Trophoblast cell (in vitro differentiated cells and primary cell): ENCODE data around the gene ALG8.

ENCODE experiments used
- DNase-seq, 2 donors: peaks; one replicate each; pipeline ENCODE4 v3.0.0-alpha.2; 2016
- H2AFZ ChIP-seq: 2 replicates; pipeline ENCODE4 v1.6.1; 2013; ENCODE audit warnings: low read length, moderate library complexity, mild to moderate bottlenecking; ENCODE audit not compliant: insufficient read depth, poor library complexity
- H2AK5ac ChIP-seq: 2 replicates; pipeline ENCODE4 v1.6.1; 2013; ENCODE audit warnings: mild to moderate bottlenecking, low read length
- H2BK120ac ChIP-seq: 2 replicates; pipeline ENCODE4 v1.6.1; 2013; ENCODE audit warnings: low read length, mild to moderate bottlenecking, moderate library complexity; ENCODE audit not compliant: insufficient read depth, poor library complexity
- H2BK12ac ChIP-seq: 2 replicates; pipeline ENCODE4 v1.6.1; 2013; ENCODE audit warnings: mild to moderate bottlenecking, low read length, moderate library complexity
- H2BK5ac ChIP-seq: 2 replicates; pipeline ENCODE4 v1.6.1; 2013; ENCODE audit warnings: low read length, low read depth, moderate library complexity, mild to moderate bottlenecking; ENCODE audit not compliant: poor library complexity
- H3K14ac ChIP-seq: 2 replicates; pipeline ENCODE4 v1.6.1; 2013; ENCODE audit warnings: mild to moderate bottlenecking, low read length
- H3K18ac ChIP-seq: 2 replicates; pipeline ENCODE4 v1.6.1; 2013; ENCODE audit warnings: mild to moderate bottlenecking, low read length
- H3K23ac ChIP-seq: 2 replicates; pipeline ENCODE4 v1.6.1; 2013; ENCODE audit warnings: low read length
- H3K27ac ChIP-seq: 2 replicates; pipeline ENCODE4 v1.5.1; 2013; ENCODE audit warnings: low read depth, mild to moderate bottlenecking, inconsistent platforms, low read length, moderate library complexity
- H3K27me3 ChIP-seq: 2 replicates; pipeline ENCODE4 v1.6.1; 2013; ENCODE audit warnings: inconsistent platforms, mild to moderate bottlenecking, low read length, moderate library complexity; ENCODE audit not compliant: insufficient read depth
- H3K36me3 ChIP-seq, 2 experiments: 1 replicate in 1 of 2; 2 replicates in 1 of 2; pipeline ENCODE4 v1.6.1; 2013; ENCODE audit warnings: low read length in 2 of 2, mild to moderate bottlenecking in 2 of 2, moderate library complexity in 1 of 2; ENCODE audit not compliant: insufficient read depth in 2 of 2, control insufficient read depth in 1 of 2
- H3K4ac ChIP-seq: 2 replicates; pipeline ENCODE4 v1.6.1; 2013; ENCODE audit warnings: low read depth, mild to moderate bottlenecking, low read length, moderate library complexity
- H3K4me1 ChIP-seq, 2 experiments: 1 replicate in 1 of 2; 2 replicates in 1 of 2; pipeline ENCODE4 v1.6.1; 2013; ENCODE audit warnings: low read length in 2 of 2, mild to moderate bottlenecking in 2 of 2, moderate library complexity in 1 of 2; ENCODE audit not compliant: insufficient read depth in 2 of 2, control insufficient read depth in 1 of 2
- H3K4me2 ChIP-seq: 2 replicates; pipeline ENCODE4 v1.6.1; 2013; ENCODE audit warnings: inconsistent platforms, mild to moderate bottlenecking, low read length, moderate library complexity
- H3K4me3 ChIP-seq: 2 replicates; pipeline ENCODE4 v1.5.1; 2013; ENCODE audit warnings: mild to moderate bottlenecking, low read depth, low read length, inconsistent platforms
- H3K79me1 ChIP-seq: one replicate; pipeline ENCODE4 v1.6.1; 2013; ENCODE audit warnings: low read length
- H3K79me2 ChIP-seq: 2 replicates; pipeline ENCODE4 v1.6.1; 2013; ENCODE audit warnings: low read length, mild to moderate bottlenecking; ENCODE audit not compliant: control insufficient read depth, insufficient read depth, poor library complexity
- H3K9ac ChIP-seq: 2 replicates; pipeline ENCODE4 v1.6.1; 2013; ENCODE audit warnings: mild to moderate bottlenecking, low read length
- H3K9me3 ChIP-seq: 2 replicates; pipeline ENCODE4 v1.6.1; 2013; ENCODE audit warnings: low read depth, mild to moderate bottlenecking, control low read depth, inconsistent platforms, low read length; ENCODE audit not compliant: insufficient read depth
- H4K12ac ChIP-seq: 2 replicates; pipeline ENCODE4 v1.6.1; 2013; ENCODE audit warnings: low read depth, mild to moderate bottlenecking, low read length, moderate library complexity
- H4K8ac ChIP-seq: 2 replicates; pipeline ENCODE4 v1.6.1; 2013; ENCODE audit warnings: low read depth, mild to moderate bottlenecking, low read length, moderate library complexity
- H4K91ac ChIP-seq: one replicate; pipeline ENCODE4 v1.6.1; 2013; ENCODE audit warnings: low read depth, mild to moderate bottlenecking, low read length, moderate library complexity
- WGBS: extraction: QIAGEN DNeasy Blood & Tissue Kit; methylation state at CpG from one replicate; pipeline ENCODE4 v1.1.7; 2013; ENCODE audit warnings: missing lambda C conversion rate; ENCODE audit not compliant: insufficient read length, insufficient coverage; ENCODE audit errors: extremely low coverage; 5-methylcytosine and 5-hydroxymethylcytosine counted together

The ALG8 gene

DNA sequence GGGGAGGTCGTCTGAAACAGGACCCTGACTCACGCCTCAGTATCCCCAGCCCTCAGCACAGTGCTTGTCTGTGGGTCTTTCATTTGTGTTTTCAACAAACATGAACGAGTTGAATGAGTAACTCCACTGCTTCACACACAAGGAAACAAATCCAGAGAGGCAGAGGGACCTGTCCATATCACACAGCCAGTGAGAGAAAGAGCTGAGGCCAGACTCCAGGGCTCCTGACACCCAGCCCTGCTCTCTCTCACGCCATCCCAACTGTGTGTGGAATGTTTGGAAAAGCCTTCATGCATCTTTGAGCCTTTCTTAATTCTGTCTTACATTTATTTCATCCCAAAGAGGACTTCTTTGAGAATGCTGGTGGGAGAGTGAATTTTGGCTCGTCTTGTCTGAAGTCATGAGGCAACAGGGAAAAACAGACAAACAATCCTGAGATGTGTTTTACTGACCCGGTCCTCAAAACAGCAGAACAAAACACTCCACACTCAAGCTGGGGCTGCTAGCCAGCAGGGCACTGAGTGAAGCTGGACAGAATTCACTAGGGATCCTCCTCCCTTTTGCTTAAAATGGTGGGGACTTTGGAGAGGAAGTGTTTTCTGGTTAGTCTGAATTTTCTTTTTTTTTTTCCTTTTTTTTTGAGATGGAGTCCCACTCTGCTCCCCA is 19.7 kb upstream of the ALG8 start:
- no peaks in the 10 kb centered on the region for H3K79me2 ChIP-seq
- no peak overlapping the region for H3K4me3 ChIP-seq
- peak overlapping the region; percentile 3 for H3K14ac ChIP-seq
- peak overlapping the region; percentile 61 for H2AK5ac ChIP-seq
- no peak overlapping the region for H3K4me2 ChIP-seq
- H2BK12ac ChIP-seq, result peak overlapping the region; percentile 87
- peak overlapping the region; percentile 33 for H2BK120ac ChIP-seq
- no peak overlapping the region for H3K9ac ChIP-seq
- no peak overlapping the region for H3K23ac ChIP-seq
- no peak overlapping the region for H4K8ac ChIP-seq
- H2AFZ ChIP-seq, result peak overlapping the region; percentile 77
- H3K4me1 ChIP-seq, result peaks cover 12 to 29% of the 10 kb centered on the region in 2 experiments
- no peak overlapping the region for H3K4ac ChIP-seq
- H4K12ac ChIP-seq, result no peak overlapping the region
- no peak for DNase-seq
- WGBS, result no CpG with 5 or more reads among the region's 6 CpGs
- no peaks in the 10 kb centered on the region for H3K27me3 ChIP-seq
- H3K27ac ChIP-seq, result no peak overlapping the region
- H2BK5ac ChIP-seq, result peak overlapping the region; percentile 50
- H3K79me1 ChIP-seq, result peaks cover 26% of the 10 kb centered on the region
- no peaks in the 10 kb centered on the region for H3K36me3 ChIP-seq
- peak overlapping the region; percentile 47 for H4K91ac ChIP-seq
- H3K9me3 ChIP-seq, result no peaks in the 10 kb centered on the region
- H3K18ac ChIP-seq, result no peak overlapping the region

DNA sequence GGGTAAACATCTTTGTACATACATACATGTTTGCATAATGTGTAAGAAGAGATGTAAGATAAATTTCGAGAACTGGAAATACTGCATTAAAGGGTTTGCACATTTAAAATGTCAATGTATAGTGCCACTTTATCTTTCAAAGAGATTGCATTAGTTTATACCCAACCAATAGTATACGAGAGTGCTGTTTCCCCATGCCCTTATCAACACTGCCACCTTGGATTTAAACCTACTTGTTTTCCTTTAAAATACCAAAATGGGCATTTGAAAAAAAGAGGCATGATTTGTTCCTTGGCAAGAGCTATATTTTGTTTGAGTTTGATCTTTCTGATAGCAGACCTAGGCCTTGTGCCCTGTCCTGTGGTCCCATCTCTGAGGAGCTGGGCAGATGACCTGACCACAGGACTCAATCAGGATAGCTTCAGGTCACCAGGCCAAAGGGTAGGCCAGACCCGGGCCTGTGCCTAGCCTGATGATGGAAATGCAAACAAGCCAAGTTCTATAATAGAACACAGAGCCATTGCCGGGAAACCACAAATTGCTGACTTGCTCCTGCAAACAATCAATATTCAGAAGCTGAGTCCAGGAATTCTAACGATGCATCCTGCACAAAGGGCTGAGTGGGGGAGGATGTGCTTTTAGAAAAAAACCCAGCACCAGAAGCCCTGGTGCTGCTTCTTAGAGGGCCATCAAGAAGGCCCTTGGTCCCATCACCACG is 16.9 kb upstream of the ALG8 start:
- H3K4me1 ChIP-seq, result peaks cover 10 to 25% of the 10 kb centered on the region in 2 experiments
- no peaks in the 10 kb centered on the region for H3K27me3 ChIP-seq
- no peak overlapping the region for H2BK12ac ChIP-seq
- peak overlapping the region; percentile 68 for H3K27ac ChIP-seq
- no peak overlapping the region for H3K23ac ChIP-seq
- H4K8ac ChIP-seq, result no peak overlapping the region
- no peak overlapping the region for H4K12ac ChIP-seq
- no peak overlapping the region for H3K4ac ChIP-seq
- H2BK120ac ChIP-seq, result peak overlapping the region; percentile 42
- DNase-seq, result no peak
- H3K18ac ChIP-seq, result no peak overlapping the region
- no CpG with 5 or more reads among the region's 6 CpGs for WGBS
- no peak overlapping the region for H2BK5ac ChIP-seq
- H3K79me2 ChIP-seq, result no peaks in the 10 kb centered on the region
- H4K91ac ChIP-seq, result no peak overlapping the region
- H3K79me1 ChIP-seq, result peaks cover 18% of the 10 kb centered on the region
- no peak overlapping the region for H3K9ac ChIP-seq
- H2AK5ac ChIP-seq, result no peak overlapping the region
- H3K9me3 ChIP-seq, result no peaks in the 10 kb centered on the region
- no peak overlapping the region for H3K14ac ChIP-seq
- H2AFZ ChIP-seq, result no peak overlapping the region
- H3K36me3 ChIP-seq, result no peaks in the 10 kb centered on the region
- no peak overlapping the region for H3K4me3 ChIP-seq
- peak overlapping the region; percentile 18 for H3K4me2 ChIP-seq

DNA sequence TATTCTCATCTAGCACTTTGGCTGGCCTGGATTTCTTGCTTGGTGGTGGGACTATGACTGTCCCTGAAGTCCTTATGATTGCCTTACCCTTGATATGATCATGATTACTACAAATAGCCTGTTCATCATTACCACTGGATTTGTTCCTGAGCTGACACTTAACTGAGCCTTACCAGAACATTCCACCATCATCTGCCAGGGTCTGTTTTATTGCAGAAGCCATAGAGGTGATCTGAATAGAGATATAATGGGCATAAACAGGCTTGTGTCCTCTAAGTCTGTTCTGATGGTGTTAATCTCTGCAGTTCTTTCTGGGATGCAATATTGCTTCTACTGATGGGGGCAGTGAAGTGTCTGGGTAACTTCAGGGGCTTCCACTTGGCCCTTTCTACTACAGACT is 12.4 kb upstream of the ALG8 start:
- no peak overlapping the region for H4K8ac ChIP-seq
- H3K4me2 ChIP-seq, result no peak overlapping the region
- H3K27ac ChIP-seq, result no peak overlapping the region
- H2AK5ac ChIP-seq, result no peak overlapping the region
- peaks cover 4 to 11% of the 10 kb centered on the region in 2 experiments for H3K4me1 ChIP-seq
- H2BK12ac ChIP-seq, result no peak overlapping the region
- H3K14ac ChIP-seq, result no peak overlapping the region
- no peaks in the 10 kb centered on the region for H3K79me2 ChIP-seq
- H2AFZ ChIP-seq, result no peak overlapping the region
- no peak overlapping the region for H4K12ac ChIP-seq
- no peak for DNase-seq
- peak overlapping the region; percentile 28 for H2BK120ac ChIP-seq
- H3K9me3 ChIP-seq, result no peaks in the 10 kb centered on the region
- H2BK5ac ChIP-seq, result no peak overlapping the region
- no peak overlapping the region for H3K4ac ChIP-seq
- H3K9ac ChIP-seq, result no peak overlapping the region
- no peak overlapping the region for H3K18ac ChIP-seq
- H4K91ac ChIP-seq, result no peak overlapping the region
- no peaks in the 10 kb centered on the region for H3K27me3 ChIP-seq
- H3K4me3 ChIP-seq, result no peak overlapping the region
- H3K23ac ChIP-seq, result no peak overlapping the region
- H3K36me3 ChIP-seq, result no peaks in the 10 kb centered on the region
- H3K79me1 ChIP-seq, result peaks cover 19% of the 10 kb centered on the region

DNA sequence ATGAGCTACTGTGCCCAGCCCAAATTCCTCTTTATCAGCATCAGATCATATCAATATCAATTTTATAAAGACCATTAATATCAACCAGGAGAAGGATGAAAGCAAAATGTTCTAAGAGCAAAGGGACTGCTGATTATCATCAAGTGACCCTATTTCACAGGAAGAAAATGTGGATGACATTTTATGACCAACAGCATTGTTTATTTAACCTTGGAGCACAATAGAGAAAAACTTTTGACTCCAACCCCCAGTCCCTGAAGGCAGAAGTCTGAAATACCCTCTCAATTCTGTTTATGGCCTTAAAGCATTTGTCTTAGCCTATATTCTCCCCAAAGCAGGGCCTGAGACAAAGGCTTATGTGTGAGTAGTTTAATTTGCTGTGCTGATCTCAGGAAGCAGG is 11.3 kb upstream of the ALG8 start:
- Histone ChIP-seq H3K4ac (no peak overlapping the region), H3K4me2 (no peak overlapping the region), H3K9me3 (no peaks in the 10 kb centered on the region), H2BK120ac (peak overlapping the region; percentile 73), H4K8ac (no peak overlapping the region), H3K27me3 (no peaks in the 10 kb centered on the region), H3K27ac (no peak overlapping the region), H3K23ac (no peak overlapping the region), H3K79me1 (peaks cover 18% of the 10 kb centered on the region), H3K4me3 (no peak overlapping the region), H4K12ac (no peak overlapping the region), H3K79me2 (no peaks in the 10 kb centered on the region), H3K36me3 (no peaks in the 10 kb centered on the region), H2AK5ac (no peak overlapping the region), H3K18ac (peak overlapping the region; percentile 34), H2BK5ac (no peak overlapping the region), H3K4me1 (peaks cover 4 to 7% of the 10 kb centered on the region in 2 experiments), H2BK12ac (peak overlapping the region; percentile 41), H2AFZ (no peak overlapping the region), H3K14ac (no peak overlapping the region), H4K91ac (peak overlapping the region; percentile 32), H3K9ac (no peak overlapping the region)
- DNase-seq, result no peak
